ENCODE measurements around the gene ACOXL.

DNA sequence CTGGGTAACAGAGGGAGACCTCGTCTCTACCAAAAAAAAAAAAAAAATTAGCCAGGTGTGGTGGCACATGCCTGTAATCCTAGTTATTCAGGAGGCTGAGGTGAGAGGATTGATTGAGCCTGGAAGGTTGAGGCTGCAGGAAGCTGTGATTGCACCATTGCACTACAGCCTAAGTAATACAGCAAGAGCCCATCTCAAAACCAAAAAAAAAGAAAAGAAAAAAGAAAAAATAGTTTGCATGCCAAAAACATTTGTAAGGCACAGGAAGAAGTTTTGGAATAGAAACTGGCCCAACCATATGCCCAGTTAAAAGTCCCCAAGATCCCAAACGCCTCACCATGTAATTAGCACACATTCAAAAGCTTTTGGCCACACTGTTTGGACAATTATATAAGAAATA, 13.4 kb upstream of the ACOXL start:
- TF ChIP-seq TRIM28 (IDR thresholded peaks at IDR 0.05; ENCODE audit: borderline replicate concordance, low read length) = no peak
- TF ChIP-seq SCRT1 (tag by site-specific recombination; IDR thresholded peaks at IDR 0.05; ENCODE audit: borderline replicate concordance) = no peak
- TF ChIP-seq ZNF274 (IDR thresholded peaks at IDR 0.05; ENCODE audit: low read length) = no peak
- no peak for TF ChIP-seq ZNF274 (tag by site-specific recombination; IDR thresholded peaks at IDR 0.05; ENCODE audit: borderline replicate concordance)
- no peak for TF ChIP-seq MYNN (tag by site-specific recombination; IDR thresholded peaks at IDR 0.05; ENCODE audit: borderline replicate concordance)
- TF ChIP-seq ZNF169 (tag by site-specific recombination; IDR thresholded peaks at IDR 0.05) = no peak
- no peak for TF ChIP-seq BCL11A (tag by site-specific recombination; IDR thresholded peaks at IDR 0.05; ENCODE audit: low read depth)
- TF ChIP-seq CTCF (tag by site-specific recombination; IDR thresholded peaks at IDR 0.05) = no peak
- no peak for TF ChIP-seq ZNF140 (tag by site-specific recombination; IDR thresholded peaks at IDR 0.05)
- no peak for TF ChIP-seq ZNF423 (tag by site-specific recombination; IDR thresholded peaks at IDR 0.05)
- TF ChIP-seq WT1 (tag by site-specific recombination; IDR thresholded peaks at IDR 0.05) = no peak
- no peak for TF ChIP-seq ZBTB21 (tag by site-specific recombination; IDR thresholded peaks at IDR 0.05)

All from HEK293 (cell line).